WTC11 (cell line): ENCODE data around the gene TMEM235. TPM values are rescaled to one million over a fixed set of nuclear protein-coding genes. Genes with fewer than 3 reads are reported as not detected.

Experiments used
- ATAC-seq: fragments of 200-7000 bp; cut with Tn5 transposase; 2 replicates; pipeline ENCODE4 v1.10.0; 2021; ENCODE audit warnings: mild to moderate bottlenecking, moderate library complexity
- CTCF ChIA-PET: fragments of 300-600 bp; sonication (Branson Sonifier 250); formaldehyde crosslinking; loops from one replicate; lab custom pipeline; 2021; ENCODE audit warnings: antibody characterized with exemption; lab: Charles Lee
- POLR2A ChIA-PET: fragments of 350-600 bp; sonication (Branson Sonifier 250); formaldehyde crosslinking; loops from one replicate; lab custom pipeline; 2021; ENCODE audit warnings: antibody characterized with exemption; lab: Charles Lee
- DNase-seq: peaks from one replicate; pipeline ENCODE4 v3.0.0; 2021; ENCODE audit warnings: low spot score
- H3K27ac Mint-ChIP-seq: 2 replicates; pipeline ENCODE4 v1.8.0; 2021; ENCODE audit warnings: mixed read lengths
- H3K27me3 Mint-ChIP-seq: 2 replicates; pipeline ENCODE4 v1.8.0; 2021; ENCODE audit warnings: low read depth, mild to moderate bottlenecking, moderate library complexity, mixed read lengths
- H3K36me3 Mint-ChIP-seq: 2 replicates; pipeline ENCODE4 v1.8.0; 2021; ENCODE audit warnings: mixed read lengths
- H3K4me1 Mint-ChIP-seq: 2 replicates; pipeline ENCODE4 v1.8.0; 2022; ENCODE audit warnings: mixed read lengths
- H3K4me3 Mint-ChIP-seq: 2 replicates; pipeline ENCODE4 v1.8.0; 2021; ENCODE audit warnings: mild to moderate bottlenecking, moderate library complexity, mixed read lengths
- H3K9me3 Mint-ChIP-seq: 2 replicates; pipeline ENCODE4 v1.8.0; 2021; ENCODE audit warnings: mixed read lengths
- ATF2 ChIP-seq: sonication (generic); formaldehyde crosslinking; IDR thresholded peaks from 2 replicates; pipeline ENCODE4 v1.8.1; 2022; ENCODE audit warnings: low read depth, missing genetic modification reagents, borderline replicate concordance
- CDX4 ChIP-seq: fragments of 250-450 bp; sonication (Bioruptor Pico); IDR thresholded peaks from 2 replicates; pipeline ENCODE4 v1.9.0; 2021; ENCODE audit warnings: moderate library complexity, mild to moderate bottlenecking, inconsistent platforms, borderline replicate concordance
- FOXK1 ChIP-seq: sonication (generic); formaldehyde crosslinking; IDR thresholded peaks from 2 replicates; pipeline ENCODE4 v1.8.0; 2022; ENCODE audit warnings: mild to moderate bottlenecking, moderate library complexity, missing genetic modification reagents
- GABPB1 ChIP-seq: sonication (generic); formaldehyde crosslinking; IDR thresholded peaks from 2 replicates; pipeline ENCODE4 v1.8.1; 2023; ENCODE audit warnings: mild to moderate bottlenecking, missing genetic modification reagents
- GTF2I ChIP-seq: fragments of 250-450 bp; sonication (Bioruptor Pico); conservative IDR thresholded peaks from 2 replicates; pipeline ENCODE4 v1.4.0; 2021; ENCODE audit warnings: mild to moderate bottlenecking
- HMGA2 ChIP-seq: fragments of 250-450 bp; sonication (Bioruptor Pico); IDR thresholded peaks from 2 replicates; pipeline ENCODE4 v1.4.0; 2021; ENCODE audit warnings: mild to moderate bottlenecking, moderate library complexity
- IRF2 ChIP-seq: sonication (generic); formaldehyde crosslinking; IDR thresholded peaks from 2 replicates; pipeline ENCODE4 v1.8.0; 2022; ENCODE audit warnings: low read depth, missing genetic modification reagents, borderline replicate concordance
- JAZF1 ChIP-seq: fragments of 250-450 bp; sonication (Bioruptor Pico); IDR thresholded peaks from 2 replicates; pipeline ENCODE4 v1.9.0; 2021; ENCODE audit warnings: moderate library complexity, mild to moderate bottlenecking, inconsistent platforms
- MLX ChIP-seq: sonication (generic); formaldehyde crosslinking; IDR thresholded peaks from 2 replicates; pipeline ENCODE4 v1.8.1; 2023; ENCODE audit warnings: mild to moderate bottlenecking, missing genetic modification reagents, moderate library complexity
- NFATC4 ChIP-seq: fragments of 250-450 bp; sonication (Bioruptor Pico); IDR thresholded peaks from 2 replicates; pipeline ENCODE4 v1.9.0; 2021; ENCODE audit warnings: mild to moderate bottlenecking
- NFE2L1 ChIP-seq: sonication (generic); formaldehyde crosslinking; IDR thresholded peaks from 2 replicates; pipeline ENCODE4 v1.8.1; 2023; ENCODE audit warnings: missing genetic modification reagents
- NFYB ChIP-seq: sonication (generic); formaldehyde crosslinking; conservative IDR thresholded peaks from 2 replicates; pipeline ENCODE4 v1.8.0; 2022; ENCODE audit warnings: low read depth, missing genetic modification reagents
- NR1H2 ChIP-seq: sonication (generic); formaldehyde crosslinking; IDR thresholded peaks from 2 replicates; pipeline ENCODE4 v1.9.0; 2021; ENCODE audit warnings: mild to moderate bottlenecking, moderate library complexity, missing genetic modification reagents
- NR3C1 ChIP-seq: sonication (generic); formaldehyde crosslinking; conservative IDR thresholded peaks from 2 replicates; pipeline ENCODE4 v1.8.1; 2023; ENCODE audit warnings: low read depth, mild to moderate bottlenecking, missing genetic modification reagents
- RORB ChIP-seq: fragments of 250-450 bp; sonication (Bioruptor Pico); IDR thresholded peaks from 2 replicates; pipeline ENCODE4 v1.9.0; 2021; ENCODE audit warnings: mild to moderate bottlenecking
- SMAD4 ChIP-seq: sonication (generic); formaldehyde crosslinking; IDR thresholded peaks from 2 replicates; pipeline ENCODE4 v1.8.0; 2022; ENCODE audit warnings: mild to moderate bottlenecking, missing genetic modification reagents
- SOX15 ChIP-seq: fragments of 250-450 bp; sonication (Bioruptor Pico); IDR thresholded peaks from 2 replicates; pipeline ENCODE4 v1.9.0; 2021; ENCODE audit warnings: mild to moderate bottlenecking
- ZBTB21 ChIP-seq: sonication (generic); formaldehyde crosslinking; IDR thresholded peaks from 2 replicates; pipeline ENCODE4 v1.8.1; 2023; ENCODE audit warnings: mild to moderate bottlenecking, missing genetic modification reagents, borderline replicate concordance
- ZNF138 ChIP-seq: sonication (generic); formaldehyde crosslinking; conservative IDR thresholded peaks from 2 replicates; pipeline ENCODE4 v1.8.1; 2022; ENCODE audit warnings: mild to moderate bottlenecking, moderate library complexity, missing genetic modification reagents
- ZNF317 ChIP-seq: sonication (generic); formaldehyde crosslinking; IDR thresholded peaks from 2 replicates; pipeline ENCODE4 v1.8.1; 2023; ENCODE audit warnings: low read depth, mild to moderate bottlenecking, moderate library complexity, missing genetic modification reagents, borderline replicate concordance
- ZNF423 ChIP-seq: fragments of 250-450 bp; sonication (Bioruptor Pico); IDR thresholded peaks from 2 replicates; pipeline ENCODE4 v2.1.2; 2022; ENCODE audit warnings: mild to moderate bottlenecking, moderate library complexity
- total RNA-seq: library from RNA; stranded (reverse); gene quantifications from 3 replicates; pipeline ENCODE4 v1.2.3, GENCODE V29; 2021

Gene TMEM235
- total RNA-seq, 1 experiment from 2014 or later, result 0.24 TPM

- TF ChIP-seq SMAD4 (CRISPR knock-in tag) (no peak), ZNF423 (CRISPR knock-in tag) (no peak), GTF2I (CRISPR knock-in tag) (no peak), RORB (CRISPR knock-in tag) (no peak)
Observed at GRCh38 chr17:78219396-78220150, 11.9 kb upstream of the TMEM235 start (continued).

GRCh38 chr17:78223061-78223460 is 8.4 kb upstream of the TMEM235 start:
- peaks cover 48% of the 10 kb centered on the region for H3K36me3 Mint-ChIP-seq
- CTCF ChIA-PET, result interaction anchor here (1.2 to 1.6 kb wide), 2 partner anchors 28 to 37 kb away, joined by 3 read pairs; no protein-coding TSS in a partner anchor
- POLR2A ChIA-PET, result interaction anchor here (0.8 kb wide), 1 partner anchor 36 kb away, joined by 3 read pairs; the partner anchor contains the start of genes AFMID and TK1

GRCh38 chr17:78223765-78224164 is 7.7 kb upstream of the TMEM235 start:
- no peaks in the 10 kb centered on the region for H3K9me3 Mint-ChIP-seq
- peaks cover 13% of the 10 kb centered on the region for H3K4me1 Mint-ChIP-seq
- DNase-seq (no peak), ATAC-seq (no peak)
- H3K27ac Mint-ChIP-seq, result no peak overlapping the region
- H3K27me3 Mint-ChIP-seq, result no peaks in the 10 kb centered on the region
- peaks cover 45% of the 10 kb centered on the region for H3K36me3 Mint-ChIP-seq
- TF ChIP-seq JAZF1 (CRISPR knock-in tag), result no peak
- no peak for TF ChIP-seq ZBTB21
- no peak for TF ChIP-seq ZNF317 (CRISPR knock-in tag)
- TF ChIP-seq HMGA2 (CRISPR knock-in tag), result no peak
- no peak for TF ChIP-seq IRF2 (CRISPR knock-in tag)
- TF ChIP-seq NFE2L1 (CRISPR knock-in tag), result no peak
- no peak for TF ChIP-seq CDX4 (CRISPR knock-in tag)
- no peak for TF ChIP-seq FOXK1 (CRISPR knock-in tag)
- TF ChIP-seq ATF2 (CRISPR knock-in tag), result no peak
- TF ChIP-seq SOX15, result no peak
- TF ChIP-seq NR3C1 (CRISPR knock-in tag), result no peak
- no peak for TF ChIP-seq NR1H2
- TF ChIP-seq NFATC4 (CRISPR knock-in tag), result no peak
- TF ChIP-seq NFYB, result no peak
- no peak overlapping the region for H3K4me3 Mint-ChIP-seq
- ChIA-PET CTCF (interaction anchor here (1.2 to 1.6 kb wide), 2 partner anchors 27 to 37 kb away, joined by 3 read pairs; no protein-coding TSS in a partner anchor), POLR2A (no interaction called here)

More at GRCh38 chr17:78223061-78223460, 8.4 kb upstream of the TMEM235 start:
- Mint-ChIP-seq H3K4me3 (no peak overlapping the region), H3K27ac (no peak overlapping the region), H3K27me3 (no peaks in the 10 kb centered on the region), H3K4me1 (peaks cover 15% of the 10 kb centered on the region), H3K9me3 (no peaks in the 10 kb centered on the region)
- no peak for TF ChIP-seq ZNF138 (CRISPR knock-in tag)
- no peak for TF ChIP-seq GABPB1 (CRISPR knock-in tag)
- no peak for TF ChIP-seq MLX (CRISPR knock-in tag)
- no peak for TF ChIP-seq SOX15
- ATAC-seq, result no peak
- no peak for DNase-seq
